NCI-H1092 (cell line): ENCODE measurements around the gene LRRC75B.
A peak's percentile ranks its signal among the peaks of the same experiment; 100 is the strongest.
"Not testable (repeated sequence)": the region's sequence is repeated elsewhere in the genome, so short reads cannot be mapped to it uniquely, and the experiment has no call there.

ENCODE experiments used
- DNase-seq: peaks from one replicate; lab custom pipeline; 2025; lab: John Stamatoyannopoulos, UW

LRRC75B gene

GRCh38 chr22:24592851-24593558, at the start of gene LRRC75B:
Gene LRRC75B, minus strand, starts transcription at chr22:24593073. Its CDS starts 34 bp downstream, at chr22:24593039.
- DNase-seq, result peak; percentile 60

- not testable (repeated sequence) for DNase-seq
Observed at GRCh38 chr22:24642307-24642706, 49.4 kb upstream of the LRRC75B start.

- DNase-seq, result not testable (repeated sequence)
Observed at GRCh38 chr22:24636513-24636912, 43.6 kb upstream of the LRRC75B start.

GRCh38 chr22:24634776-24635389, 42.0 kb upstream of the LRRC75B start:
- not testable (repeated sequence) for DNase-seq

- DNase-seq, result not testable (repeated sequence)
Observed at GRCh38 chr22:24633231-24634023, 40.6 kb upstream of the LRRC75B start.

- DNase-seq, result not testable (repeated sequence)
Observed at GRCh38 chr22:24632642-24633041, 39.8 kb upstream of the LRRC75B start.

GRCh38 chr22:24631430-24632122, 38.7 kb upstream of the LRRC75B start:
- DNase-seq, result not testable (repeated sequence)

GRCh38 chr22:24630812-24631427, 38.0 kb upstream of the LRRC75B start:
- DNase-seq, result not testable (repeated sequence)

- DNase-seq, result not testable (repeated sequence)
Observed at GRCh38 chr22:24629069-24629468, 36.2 kb upstream of the LRRC75B start.

GRCh38 chr22:24627911-24628310, 35.0 kb upstream of the LRRC75B start:
- not testable (repeated sequence) for DNase-seq

GRCh38 chr22:24622596-24622995, 29.7 kb upstream of the LRRC75B start:
- not testable (repeated sequence) for DNase-seq

GRCh38 chr22:24621244-24621643, 28.4 kb upstream of the LRRC75B start:
- not testable (repeated sequence) for DNase-seq

GRCh38 chr22:24614794-24615193, 21.9 kb upstream of the LRRC75B start:
- DNase-seq, result not testable (repeated sequence)

- DNase-seq, result not testable (repeated sequence)
Observed at GRCh38 chr22:24609888-24610287, 17.0 kb upstream of the LRRC75B start.

GRCh38 chr22:24608327-24608726, 15.5 kb upstream of the LRRC75B start:
- not testable (repeated sequence) for DNase-seq

- not testable (repeated sequence) for DNase-seq
Observed at GRCh38 chr22:24607429-24607983, 14.6 kb upstream of the LRRC75B start.

GRCh38 chr22:24606340-24606739, 13.5 kb upstream of the LRRC75B start:
- not testable (repeated sequence) for DNase-seq

GRCh38 chr22:24603770-24604629, 11.1 kb upstream of the LRRC75B start:
- not testable (repeated sequence) for DNase-seq

- DNase-seq, result not testable (repeated sequence)
Observed at GRCh38 chr22:24602847-24603769, 10.2 kb upstream of the LRRC75B start, which contains the start of gene GGT1. Gene GGT1, plus strand, starts transcription at chr22:24603193. Its CDS starts 7,889 bp downstream, at chr22:24611082.
